K562 (cell line): Measurements from ENCODE around the gene SCUBE2. TPM values are rescaled to one million over a fixed set of nuclear protein-coding genes. Genes with fewer than 3 reads are reported as not detected.

Experiments
- ATF3 ChIP-seq, 2 experiments: fragments of 450-650 bp in 1 of 2; sonication (generic) in 1 of 2; formaldehyde crosslinking in 1 of 2; IDR thresholded peaks in 1 of 2; conservative IDR thresholded peaks in 1 of 2; 2 replicates each; pipeline versions ENCODE4 v1.6.1 to v1.8.1; 2016 to 2023; ENCODE audit warnings: mild to moderate bottlenecking in 2 of 2, moderate library complexity in 2 of 2, inconsistent platforms in 1 of 2, missing genetic modification reagents in 1 of 2
- CC2D1A ChIP-seq: fragments of 450-650 bp; IDR thresholded peaks from 2 replicates; pipeline ENCODE4 v1.6.1; 2017; ENCODE audit warnings: mild to moderate bottlenecking
- L3MBTL2 ChIP-seq: fragments of 450-650 bp; IDR thresholded peaks from 2 replicates; pipeline ENCODE4 v1.6.1; 2016; ENCODE audit warnings: mild to moderate bottlenecking, moderate library complexity
- PTBP1 ChIP-seq: fragments of 200-400 bp; formaldehyde crosslinking; IDR thresholded peaks from 2 replicates; pipeline ENCODE4 v1.6.1; 2017; ENCODE audit warnings: low read depth, low read length
- SMARCA4 ChIP-seq: fragments of 450-650 bp; IDR thresholded peaks from 2 replicates; pipeline ENCODE4 v1.6.1; 2016
- STAG1 ChIP-seq: sonication (generic); formaldehyde crosslinking; IDR thresholded peaks from 2 replicates; pipeline ENCODE4 v1.5.0; 2020; ENCODE audit warnings: missing genetic modification reagents, borderline replicate concordance
- TBP ChIP-seq: optimal IDR thresholded peaks from 2 replicates; pipeline ENCODE3; 2011; ENCODE audit warnings: low read depth, low read length, improper control_type of control experiment
- XRCC4 ChIP-seq: IDR thresholded peaks from one replicate; pipeline ENCODE4 v1.6.1; 2011; ENCODE audit not compliant: insufficient read depth, insufficient read length; ENCODE audit errors: extremely low read depth
- ZFP36 ChIP-seq: fragments of 150-350 bp; IDR thresholded peaks from 2 replicates; pipeline ENCODE4 v1.6.1; 2018; ENCODE audit warnings: low read length, low read depth; ENCODE audit not compliant: partially characterized antibody
- ZNF436 ChIP-seq: fragments of 250-450, 450-650 bp; sonication (Bioruptor Pico); formaldehyde crosslinking; IDR thresholded peaks from 2 replicates; pipeline ENCODE4 v1.7.0; 2020; ENCODE audit warnings: mild to moderate bottlenecking
- ZNF512 ChIP-seq: IDR thresholded peaks from 2 replicates; pipeline ENCODE4 v1.6.1; 2016; ENCODE audit warnings: missing genetic modification characterization, missing compliant biosample characterization
- ZNF79 ChIP-seq: fragments of 250-450 bp; sonication (Bioruptor Pico); IDR thresholded peaks from 2 replicates; pipeline ENCODE4 v1.4.0; 2020; ENCODE audit warnings: low read depth, mild to moderate bottlenecking, moderate library complexity
- polyA plus RNA-seq, 8 experiments: library from polyadenylated mRNA; depleted of rRNA in 4 of 8; stranded (reverse) in 5 of 8; unstranded in 3 of 8; fragments of >200 nt; fragmentation: Nextera tagmentation in 2 of 8; fragmentation: Illumina TruSeq in 1 of 8; extraction: Ambion mirVana in 2 of 8; extraction: Trizol in 1 of 8; gene quantifications; 2 replicates each; pipeline versions ENCODE4 v1.2.1 to v1.2.3, GENCODE V29; 2011 to 2014; ENCODE audit warnings: inconsistent platforms in 1 of 8, missing spikeins in 1 of 8
- total RNA-seq, 7 experiments: library from RNA; depleted of rRNA in 6 of 7; stranded (reverse); fragments of >200 nt in 6 of 7; fragmentation: Illumina TruSeq in 2 of 7; extraction: Trizol in 2 of 7; gene quantifications; 2 replicates each; pipeline versions ENCODE4 v1.2.1 to v1.2.3, GENCODE V29; 2011 to 2021; ENCODE audit warnings: low replicate concordance in 1 of 7
- TF ChIP-seq, protein P1 (sequence below): fragments of 250-450 bp; sonication (Bioruptor Pico); IDR thresholded peaks from 2 replicates; pipeline ENCODE4 v1.5.0; 2020; ENCODE audit warnings: mild to moderate bottlenecking
- TF ChIP-seq, protein P2 (sequence below): sonication (generic); formaldehyde crosslinking; IDR thresholded peaks from 2 replicates; pipeline ENCODE4 v1.8.0; 2022; ENCODE audit warnings: mild to moderate bottlenecking, missing genetic modification reagents
- TF ChIP-seq, protein P3 (sequence below): fragments of 250-450 bp; sonication (Bioruptor Pico); IDR thresholded peaks from 2 replicates; pipeline ENCODE4 v1.4.0; 2020; ENCODE audit warnings: borderline replicate concordance

Gene SCUBE2
- total and polyA plus RNA-seq, 9 of the 15 experiments (the other 6 are each of a cell fraction or from before 2014, with no cell fraction given) = 0.06 to 0.40 (median 0.07) TPM; not detected in 6

GRCh38 chr11:9065607-9066432 lies 25.6 kb downstream of the SCUBE2 start (continued):
- TF ChIP-seq PTBP1 (no peak), SMARCA4 (no peak), ZNF512 (tag) (no peak), L3MBTL2 (no peak), ZFP36 (no peak), STAG1 (no peak), TBP (no peak), ATF3 (IDR thresholded peaks at IDR 0.05) (0 out of 2 replicates have a peak, but pooled peaks have one; percentile 13), ATF3 (CRISPR knock-in tag; conservative IDR thresholded peaks at IDR 0.05) (no peak), ZNF436 (CRISPR knock-in tag) (no peak), XRCC4 (no peak), ZNF79 (CRISPR knock-in tag) (no peak), CC2D1A (no peak)
- TF ChIP-seq, protein P1, sequence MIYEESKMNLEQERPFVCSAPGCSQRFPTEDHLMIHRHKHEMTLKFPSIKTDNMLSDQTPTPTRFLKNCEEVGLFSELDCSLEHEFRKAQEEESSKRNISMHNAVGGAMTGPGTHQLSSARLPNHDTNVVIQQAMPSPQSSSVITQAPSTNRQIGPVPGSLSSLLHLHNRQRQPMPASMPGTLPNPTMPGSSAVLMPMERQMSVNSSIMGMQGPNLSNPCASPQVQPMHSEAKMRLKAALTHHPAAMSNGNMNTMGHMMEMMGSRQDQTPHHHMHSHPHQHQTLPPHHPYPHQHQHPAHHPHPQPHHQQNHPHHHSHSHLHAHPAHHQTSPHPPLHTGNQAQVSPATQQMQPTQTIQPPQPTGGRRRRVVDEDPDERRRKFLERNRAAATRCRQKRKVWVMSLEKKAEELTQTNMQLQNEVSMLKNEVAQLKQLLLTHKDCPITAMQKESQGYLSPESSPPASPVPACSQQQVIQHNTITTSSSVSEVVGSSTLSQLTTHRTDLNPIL (CRISPR knock-in tag) = no peak
- TF ChIP-seq, protein P2, sequence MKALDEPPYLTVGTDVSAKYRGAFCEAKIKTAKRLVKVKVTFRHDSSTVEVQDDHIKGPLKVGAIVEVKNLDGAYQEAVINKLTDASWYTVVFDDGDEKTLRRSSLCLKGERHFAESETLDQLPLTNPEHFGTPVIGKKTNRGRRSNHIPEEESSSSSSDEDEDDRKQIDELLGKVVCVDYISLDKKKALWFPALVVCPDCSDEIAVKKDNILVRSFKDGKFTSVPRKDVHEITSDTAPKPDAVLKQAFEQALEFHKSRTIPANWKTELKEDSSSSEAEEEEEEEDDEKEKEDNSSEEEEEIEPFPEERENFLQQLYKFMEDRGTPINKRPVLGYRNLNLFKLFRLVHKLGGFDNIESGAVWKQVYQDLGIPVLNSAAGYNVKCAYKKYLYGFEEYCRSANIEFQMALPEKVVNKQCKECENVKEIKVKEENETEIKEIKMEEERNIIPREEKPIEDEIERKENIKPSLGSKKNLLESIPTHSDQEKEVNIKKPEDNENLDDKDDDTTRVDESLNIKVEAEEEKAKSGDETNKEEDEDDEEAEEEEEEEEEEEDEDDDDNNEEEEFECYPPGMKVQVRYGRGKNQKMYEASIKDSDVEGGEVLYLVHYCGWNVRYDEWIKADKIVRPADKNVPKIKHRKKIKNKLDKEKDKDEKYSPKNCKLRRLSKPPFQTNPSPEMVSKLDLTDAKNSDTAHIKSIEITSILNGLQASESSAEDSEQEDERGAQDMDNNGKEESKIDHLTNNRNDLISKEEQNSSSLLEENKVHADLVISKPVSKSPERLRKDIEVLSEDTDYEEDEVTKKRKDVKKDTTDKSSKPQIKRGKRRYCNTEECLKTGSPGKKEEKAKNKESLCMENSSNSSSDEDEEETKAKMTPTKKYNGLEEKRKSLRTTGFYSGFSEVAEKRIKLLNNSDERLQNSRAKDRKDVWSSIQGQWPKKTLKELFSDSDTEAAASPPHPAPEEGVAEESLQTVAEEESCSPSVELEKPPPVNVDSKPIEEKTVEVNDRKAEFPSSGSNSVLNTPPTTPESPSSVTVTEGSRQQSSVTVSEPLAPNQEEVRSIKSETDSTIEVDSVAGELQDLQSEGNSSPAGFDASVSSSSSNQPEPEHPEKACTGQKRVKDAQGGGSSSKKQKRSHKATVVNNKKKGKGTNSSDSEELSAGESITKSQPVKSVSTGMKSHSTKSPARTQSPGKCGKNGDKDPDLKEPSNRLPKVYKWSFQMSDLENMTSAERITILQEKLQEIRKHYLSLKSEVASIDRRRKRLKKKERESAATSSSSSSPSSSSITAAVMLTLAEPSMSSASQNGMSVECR (CRISPR knock-in tag) = no peak
- TF ChIP-seq, protein P3, sequence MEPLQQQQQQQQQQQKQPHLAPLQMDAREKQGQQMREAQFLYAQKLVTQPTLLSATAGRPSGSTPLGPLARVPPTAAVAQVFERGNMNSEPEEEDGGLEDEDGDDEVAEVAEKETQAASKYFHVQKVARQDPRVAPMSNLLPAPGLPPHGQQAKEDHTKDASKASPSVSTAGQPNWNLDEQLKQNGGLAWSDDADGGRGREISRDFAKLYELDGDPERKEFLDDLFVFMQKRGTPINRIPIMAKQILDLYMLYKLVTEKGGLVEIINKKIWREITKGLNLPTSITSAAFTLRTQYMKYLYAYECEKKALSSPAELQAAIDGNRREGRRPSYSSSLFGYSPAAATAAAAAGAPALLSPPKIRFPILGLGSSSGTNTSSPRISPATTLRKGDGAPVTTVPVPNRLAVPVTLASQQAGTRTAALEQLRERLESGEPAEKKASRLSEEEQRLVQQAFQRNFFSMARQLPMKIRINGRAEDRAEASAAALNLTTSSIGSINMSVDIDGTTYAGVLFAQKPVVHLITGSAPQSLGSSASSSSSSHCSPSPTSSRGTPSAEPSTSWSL (CRISPR knock-in tag) = no peak
